Stimulated activated CD4-positive, alpha-beta T cell treated with anti-CD3 and anti-CD28 coated beads, Interleukin-1b, Interleukin-23, amount 100 ng/mL, for 24 hours (primary cell): ENCODE results near the gene SBDS.

Experiments used
- DNase-seq, 4 experiments: peaks; one replicate each; pipeline ENCODE4 v3.0.0-alpha.2; 2020; ENCODE audit warnings: low read depth in 4 of 4, low spot score in 1 of 4

The SBDS gene

GRCh38 chr7:66948480-66949109, 46.8 kb downstream of the SBDS start:
- no peak for DNase-seq

GRCh38 chr7:66946545-66946944, 48.8 kb downstream of the SBDS start:
- no peak for DNase-seq

GRCh38 chr7:66939325-66939724, 56.1 kb downstream of the SBDS start:
- DNase-seq: no peak

GRCh38 chr7:66937940-66938339, 57.4 kb downstream of the SBDS start:
- no peak for DNase-seq
